NCI-H1436 (cell line): ENCODE measurements around the gene RBBP9.
A peak's percentile ranks its signal among the peaks of the same experiment; 100 is the strongest.
"Not testable (repeated sequence)": the region's sequence is repeated elsewhere in the genome, so short reads cannot be mapped to it uniquely, and the experiment has no call there.

Experiments
- DNase-seq: peaks from one replicate; lab custom pipeline; 2025; lab: John Stamatoyannopoulos, UW

Gene RBBP9

GRCh38 chr20:18504479-18505060, 7.5 kb upstream of the RBBP9 start:
- no peak for DNase-seq

GRCh38 chr20:18501672-18502071, 4.6 kb upstream of the RBBP9 start:
- DNase-seq = not testable (repeated sequence)

- DNase-seq = no peak
Observed at GRCh38 chr20:18497603-18498002, 578 bp upstream of the RBBP9 start.

GRCh38 chr20:18496042-18496441, 983 bp downstream of the RBBP9 start:
- no peak for DNase-seq

- DNase-seq = no peak
Observed at GRCh38 chr20:18488301-18488700, 8.7 kb downstream of the RBBP9 start.

GRCh38 chr20:18481596-18481995, 15.4 kb downstream of the RBBP9 start:
- DNase-seq = no peak

GRCh38 chr20:18477821-18478220, 19.2 kb downstream of the RBBP9 start:
- no peak for DNase-seq

- DNase-seq = no peak
Observed at GRCh38 chr20:18477218-18477617, 19.8 kb downstream of the RBBP9 start.

GRCh38 chr20:18466894-18467730, 29.9 kb downstream of the RBBP9 start, which contains the start of the genes DZANK1 and POLR3F:
Gene DZANK1, minus strand, starts transcription at chr20:18467030. Its CDS starts 1,672 bp downstream, at chr20:18465358.
Gene POLR3F, plus strand, starts transcription at chr20:18467390. Its CDS starts 117 bp downstream, at chr20:18467507.
- peak; percentile 92 for DNase-seq

GRCh38 chr20:18466574-18466893, 30.5 kb downstream of the RBBP9 start:
- DNase-seq = peak; percentile 75

GRCh38 chr20:18465536-18466200, 31.4 kb downstream of the RBBP9 start:
- no peak for DNase-seq

- no peak for DNase-seq
Observed at GRCh38 chr20:18456600-18456999, 40.4 kb downstream of the RBBP9 start.

GRCh38 chr20:18443886-18444285, 53.1 kb downstream of the RBBP9 start:
- peak; percentile 12 for DNase-seq

GRCh38 chr20:18440403-18440802, 56.6 kb downstream of the RBBP9 start:
- no peak for DNase-seq

- no peak for DNase-seq
Observed at GRCh38 chr20:18436847-18437246, 60.2 kb downstream of the RBBP9 start.
